Tibial nerve (tissue), 4 donors: ENCODE results near the gene SIM2. TPM values are rescaled to one million over a fixed set of nuclear protein-coding genes. Genes with fewer than 3 reads are reported as not detected.

Source experiments
- DNase-seq, 2 donors: peaks; one replicate each; pipeline ENCODE4 v3.0.0-alpha.2; 2019; ENCODE audit warnings: low spot score in 2 of 2
- H3K27ac ChIP-seq, 4 donors: fragments of 200-600 bp; sonication (generic) in 3 of 4; one replicate each; pipeline ENCODE4 v1.5.1; 2017 to 2019; ENCODE audit warnings: mild to moderate bottlenecking in 1 of 4
- H3K27me3 ChIP-seq, 2 donors: fragments of 200-600 bp; sonication (generic) in 1 of 2; one replicate each; pipeline versions ENCODE4 v1.5.1 to v1.6.0; 2017 to 2019
- H3K36me3 ChIP-seq, 3 donors: fragments of 200-600 bp; sonication (generic); one replicate each; pipeline ENCODE4 v1.5.1; 2018 to 2019
- H3K4me1 ChIP-seq, 4 donors: fragments of 200-600 bp; sonication (generic) in 3 of 4; one replicate each; pipeline ENCODE4 v1.5.1; 2017 to 2019
- H3K4me3 ChIP-seq, 4 donors: fragments of 200-600 bp; sonication (generic) in 3 of 4; one replicate each; pipeline ENCODE4 v1.5.1; 2017 to 2019; ENCODE audit warnings: mild to moderate bottlenecking in 1 of 4, moderate library complexity in 1 of 4
- H3K9me3 ChIP-seq, 4 donors: fragments of 200-600 bp; sonication (generic) in 3 of 4; one replicate each; pipeline ENCODE4 v1.5.1; 2017 to 2019
- CTCF ChIP-seq, 5 experiments: fragments of 200-600 bp in 3 of 5; fragments of 450-650 bp in 2 of 5; sonication (generic) in 3 of 5; IDR thresholded peaks; one replicate each; pipeline ENCODE4 v1.5.1; 2016 to 2019; ENCODE audit warnings: antibody characterized with exemption in 5 of 5, mild to moderate bottlenecking in 3 of 5, moderate library complexity in 2 of 5
- EP300 ChIP-seq, 2 donors: sonication (generic); formaldehyde crosslinking; IDR thresholded peaks; one replicate each; pipeline ENCODE4 v1.6.1; 2017; ENCODE audit warnings: antibody characterized with exemption in 2 of 2, mild to moderate bottlenecking in 1 of 2
- POLR2A ChIP-seq, 2 donors: fragments of 450-650 bp; IDR thresholded peaks; one replicate each; pipeline ENCODE4 v1.6.1; 2017; ENCODE audit warnings: antibody characterized with exemption in 2 of 2, mild to moderate bottlenecking in 2 of 2, moderate library complexity in 2 of 2
- WGBS, 2 donors: methylation state at CpG; one replicate each; pipeline ENCODE4 v1.1.5; 2018; 5-methylcytosine and 5-hydroxymethylcytosine counted together
- total RNA-seq, 4 donors: library from RNA; depleted of rRNA; stranded (reverse); fragments of >200 nt; gene quantifications; one replicate each; pipeline ENCODE4 v1.1.0, GENCODE V29; 2016

The SIM2 gene
- total RNA-seq, 4 donors from 2014 or later, result not detected

- peaks cover 0 to 7% of the 10 kb centered on the region in 2 donors for H3K27me3 ChIP-seq
- WGBS, 2 donors, result 83 to 89% methylated on average over 22 of the region's 22 CpGs
These were observed 55.5 kb downstream of the SIM2 start for GRCh38 chr21:36754241-36754898.

GRCh38 chr21:36756527-36756926 is 57.6 kb downstream of the SIM2 start:
- TF ChIP-seq CTCF (IDR thresholded peaks at IDR 0.05), result no peak
- Histone ChIP-seq H3K4me1 (no peaks in the 10 kb centered on the region), H3K4me3 (no peak overlapping the region), H3K9me3 (no peaks in the 10 kb centered on the region), H3K27me3 (no peaks in the 10 kb centered on the region), H3K27ac (no peak overlapping the region), H3K36me3 (peaks cover 0 to 70% (median 0%) of the 10 kb centered on the region in 3 donors)
- no peak for DNase-seq
- 67 to 69% methylated on average over 7 of the region's 7 CpGs for WGBS, 2 donors

More at GRCh38 chr21:36754241-36754898, 55.5 kb downstream of the SIM2 start:
- Histone ChIP-seq H3K4me1 (no peaks in the 10 kb centered on the region), H3K9me3 (no peaks in the 10 kb centered on the region), H3K36me3 (peaks cover 0 to 67% (median 0%) of the 10 kb centered on the region in 3 donors), H3K4me3 (no peak overlapping the region), H3K27ac (no peak overlapping the region)
- TF ChIP-seq CTCF (IDR thresholded peaks at IDR 0.05) (no peak), EP300 (IDR thresholded peaks at IDR 0.05) (no peak), POLR2A (IDR thresholded peaks at IDR 0.05) (no peak)
- DNase-seq, result no peak

GRCh38 chr21:36757196-36757595 is 58.3 kb downstream of the SIM2 start:
- no peaks in the 10 kb centered on the region for H3K27me3 ChIP-seq
- peaks cover 0 to 64% (median 0%) of the 10 kb centered on the region in 3 donors for H3K36me3 ChIP-seq
- no peaks in the 10 kb centered on the region for H3K9me3 ChIP-seq
- no peak for DNase-seq
- H3K27ac ChIP-seq, result no peak overlapping the region
- H3K4me1 ChIP-seq, result no peaks in the 10 kb centered on the region
- H3K4me3 ChIP-seq, result no peak overlapping the region
- 95% methylated on average over 6 of the region's 6 CpGs for WGBS, 2 donors
- no peak for TF ChIP-seq EP300 (IDR thresholded peaks at IDR 0.05)
- TF ChIP-seq CTCF (IDR thresholded peaks at IDR 0.05), result no peak
- TF ChIP-seq POLR2A (IDR thresholded peaks at IDR 0.05), result no peak

GRCh38 chr21:36759348-36760083 is 60.6 kb downstream of the SIM2 start:
- Histone ChIP-seq H3K4me3 (no peak overlapping the region), H3K36me3 (peaks cover 0 to 50% (median 0%) of the 10 kb centered on the region in 3 donors), H3K9me3 (no peaks in the 10 kb centered on the region), H3K27me3 (no peaks in the 10 kb centered on the region), H3K4me1 (no peaks in the 10 kb centered on the region), H3K27ac (no peak overlapping the region)
- 82 to 84% methylated on average over 12 of the region's 12 CpGs for WGBS, 2 donors
- no peak for TF ChIP-seq POLR2A (IDR thresholded peaks at IDR 0.05)
- TF ChIP-seq CTCF (IDR thresholded peaks at IDR 0.05), result no peak
- no peak for TF ChIP-seq EP300 (IDR thresholded peaks at IDR 0.05)
- DNase-seq, result no peak

GRCh38 chr21:36761685-36762084 is 62.8 kb downstream of the SIM2 start:
- no peak overlapping the region for H3K4me3 ChIP-seq
- 97 to 98% methylated on average over 11 of the region's 11 CpGs for WGBS, 2 donors
- peaks cover 0 to 34% (median 0%) of the 10 kb centered on the region in 3 donors for H3K36me3 ChIP-seq
- H3K27ac ChIP-seq, result no peak overlapping the region
- H3K4me1 ChIP-seq, result no peaks in the 10 kb centered on the region
- H3K9me3 ChIP-seq, result no peaks in the 10 kb centered on the region
- no peak for TF ChIP-seq CTCF (IDR thresholded peaks at IDR 0.05)
- no peak for TF ChIP-seq POLR2A (IDR thresholded peaks at IDR 0.05)
- no peak for TF ChIP-seq EP300 (IDR thresholded peaks at IDR 0.05)
- DNase-seq, result no peak
- H3K27me3 ChIP-seq, result no peaks in the 10 kb centered on the region
